GM06990 (cell line): Measurements from ENCODE around the gene USB1.

ENCODE experiments used
- DNase-seq: peaks from one replicate; pipeline ENCODE4 v3.0.0-alpha.2; 2011; ENCODE audit not compliant: insufficient read length; ENCODE audit errors: extremely low read depth
- H3K27me3 ChIP-seq: replicated peaks from 2 replicates; pipeline ENCODE4 v1.6.0; 2011; ENCODE audit warnings: low read length; ENCODE audit not compliant: control insufficient read depth, insufficient read depth
- H3K36me3 ChIP-seq: 2 replicates; pipeline ENCODE4 v1.5.1; 2011; ENCODE audit warnings: low read length; ENCODE audit not compliant: control insufficient read depth, insufficient read depth
- H3K4me3 ChIP-seq: replicated peaks from 2 replicates; pipeline ENCODE4 v1.5.1; 2011; ENCODE audit warnings: low read depth, mild to moderate bottlenecking, control low read depth, low read length
- CTCF ChIP-seq: IDR thresholded peaks from 2 replicates; pipeline ENCODE4 v1.5.1; 2011; ENCODE audit warnings: low read length, control low read depth, mild to moderate bottlenecking, inconsistent platforms; ENCODE audit not compliant: insufficient read depth, poor library complexity, severe bottlenecking

USB1 gene

GRCh38 chr16:58010886-58011285 lies 9.7 kb downstream of the USB1 start:
- TF ChIP-seq CTCF, result no peak
- Histone ChIP-seq H3K27me3 (no peaks in the 10 kb centered on the region), H3K4me3 (no peak overlapping the region), H3K36me3 (peaks cover 22% of the 10 kb centered on the region)
- DNase-seq, result no peak

GRCh38 chr16:58011652-58012051 lies 10.4 kb downstream of the USB1 start:
- TF ChIP-seq CTCF, result no peak
- H3K27me3 ChIP-seq, result no peaks in the 10 kb centered on the region
- DNase-seq, result no peak
- peaks cover 22% of the 10 kb centered on the region for H3K36me3 ChIP-seq
- no peak overlapping the region for H3K4me3 ChIP-seq

DNA sequence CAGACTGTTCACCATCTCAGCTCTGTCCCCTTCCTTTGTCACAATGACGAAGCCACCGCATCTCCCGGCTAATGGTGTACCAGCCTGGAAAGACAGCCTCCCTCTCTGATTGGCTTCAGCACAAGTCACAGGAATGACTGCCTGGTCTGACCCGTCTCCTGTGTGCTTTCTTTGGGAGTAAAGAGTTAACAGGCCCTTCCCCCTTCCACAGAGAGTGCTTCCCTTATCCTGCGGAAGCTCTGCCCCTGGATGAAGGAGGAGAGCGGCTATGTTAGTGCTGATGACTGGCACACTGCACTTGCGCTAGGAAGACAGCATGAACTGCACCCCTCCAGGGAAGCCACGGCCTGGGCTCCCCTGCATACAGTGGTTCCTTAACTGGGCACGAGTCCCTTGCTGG lies 11.3 kb downstream of the USB1 start:
- Histone ChIP-seq H3K36me3 (peaks cover 24% of the 10 kb centered on the region), H3K27me3 (no peaks in the 10 kb centered on the region), H3K4me3 (no peak overlapping the region)
- TF ChIP-seq CTCF, result no peak
- no peak for DNase-seq

DNA sequence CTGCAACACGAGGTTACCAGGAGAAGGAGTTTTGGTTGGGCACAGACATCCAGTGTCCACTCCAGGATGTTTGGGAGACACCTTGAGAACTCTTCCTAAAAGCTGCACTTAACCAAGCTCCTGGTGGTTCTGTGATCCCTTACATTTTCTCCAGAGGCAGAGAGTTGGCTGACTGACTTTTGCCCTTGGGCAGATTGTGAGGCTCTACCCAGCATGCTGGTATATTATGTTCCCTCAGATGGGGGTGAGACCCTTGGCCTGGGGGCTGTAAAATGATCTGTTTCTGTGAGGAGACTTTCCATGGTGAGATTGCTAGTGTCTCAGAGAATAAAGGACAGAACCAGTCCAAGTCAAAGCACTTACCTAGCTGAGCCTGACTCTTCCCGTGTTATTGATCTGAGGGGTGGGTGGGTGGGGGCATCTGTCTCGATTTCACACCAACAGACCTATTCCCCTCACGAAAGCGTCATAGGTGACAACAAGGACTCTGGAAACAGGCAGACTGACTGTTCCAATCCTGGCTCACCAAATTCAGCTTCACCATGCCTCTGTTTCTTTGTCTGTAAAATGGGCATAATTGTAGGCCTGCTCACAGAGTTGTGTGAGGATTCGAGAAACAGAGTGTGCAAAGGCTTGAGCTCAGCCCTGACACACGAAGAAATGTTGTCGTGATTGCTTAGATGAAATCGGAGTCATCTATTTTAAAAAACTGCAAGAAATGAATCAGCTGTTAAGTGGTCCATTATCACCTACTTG lies 12.2 kb downstream of the USB1 start:
- DNase-seq, result no peak
- Histone ChIP-seq H3K27me3 (no peaks in the 10 kb centered on the region), H3K36me3 (peaks cover 24% of the 10 kb centered on the region), H3K4me3 (no peak overlapping the region)
- no peak for TF ChIP-seq CTCF

GRCh38 chr16:58016840-58017446 lies 15.7 kb downstream of the USB1 start:
- no peak for DNase-seq
- H3K27me3 ChIP-seq, result no peaks in the 10 kb centered on the region
- no peak overlapping the region for H3K4me3 ChIP-seq
- peaks cover 16% of the 10 kb centered on the region for H3K36me3 ChIP-seq
- no peak for TF ChIP-seq CTCF
